ENCODE measurements around the gene FIBP.

FIBP gene

GRCh38 chr11:65906602-65907001 lies 18.3 kb upstream of the FIBP start:
- CTCF ChIA-PET: no interaction called here
- no peak for DNase-seq (ENCODE audit: extremely low spot score)
- TF ChIP-seq BHLHE40 (IDR thresholded peaks at IDR 0.05; ENCODE audit: borderline replicate concordance) (no peak), CTBP1 (IDR thresholded peaks at IDR 0.05; ENCODE audit: borderline replicate concordance) (no peak), ELF4 (IDR thresholded peaks at IDR 0.05) (no peak), FOXK2 (IDR thresholded peaks at IDR 0.05) (no peak), SP1 (IDR thresholded peaks at IDR 0.05) (no peak), ARNT (IDR thresholded peaks at IDR 0.05) (no peak), PKNOX1 (IDR thresholded peaks at IDR 0.05) (no peak), L3MBTL2 (conservative IDR thresholded peaks at IDR 0.05) (no peak), FOXM1 (IDR thresholded peaks at IDR 0.05; ENCODE audit: borderline replicate concordance) (no peak), ZNF384 (IDR thresholded peaks at IDR 0.05) (no peak), SUZ12 (IDR thresholded peaks at IDR 0.05) (no peak), LEF1 (IDR thresholded peaks at IDR 0.05; ENCODE audit: borderline replicate concordance) (no peak), HDGF (IDR thresholded peaks at IDR 0.05; ENCODE audit: borderline replicate concordance) (no peak), FOXA1 (IDR thresholded peaks at IDR 0.05) (no peak), NFRKB (IDR thresholded peaks at IDR 0.05) (no peak), TARDBP (IDR thresholded peaks at IDR 0.05) (no peak)
- POLR2A ChIA-PET: interaction anchor here (0.6 to 6.2 kb wide), 4 partner anchors 9 to 47 kb away, joined by 3 to 25 read pairs (median 3); partner anchors contain the start of genes CCDC85B and FIBP

GRCh38 chr11:65903715-65904114 lies 15.4 kb upstream of the FIBP start:
- ChIA-PET POLR2A (interaction anchor here (1.0 to 6.2 kb wide), 3 partner anchors 13 to 44 kb away, joined by 3 to 72 read pairs (median 25); partner anchors contain the start of genes CCDC85B and FIBP), CTCF (no interaction called here)
- TF ChIP-seq NFRKB (IDR thresholded peaks at IDR 0.05) (no peak), L3MBTL2 (conservative IDR thresholded peaks at IDR 0.05) (no peak), ELF4 (IDR thresholded peaks at IDR 0.05) (no peak), BHLHE40 (IDR thresholded peaks at IDR 0.05; ENCODE audit: borderline replicate concordance) (no peak), PKNOX1 (IDR thresholded peaks at IDR 0.05) (no peak), TARDBP (IDR thresholded peaks at IDR 0.05) (no peak)
- no peak for DNase-seq (ENCODE audit: extremely low spot score)

- CTCF ChIA-PET: interaction anchor here (6.6 kb wide), 1 partner anchor 13 kb away, joined by 36 read pairs; the partner anchor contains the start of genes CCDC85B and FIBP
- POLR2A ChIA-PET: interaction anchor here (1.0 to 5.8 kb wide), 4 partner anchors 12 to 184 kb away, joined by 3 to 72 read pairs (median 4); partner anchors contain the start of genes CCDC85B and FIBP
- DNase-seq (ENCODE audit: extremely low spot score): no peak
Measured at GRCh38 chr11:65903068-65903481, 14.8 kb upstream of the FIBP start.

GRCh38 chr11:65900899-65901180 lies 12.6 kb upstream of the FIBP start:
- ChIA-PET POLR2A (interaction anchor here (1.0 to 5.8 kb wide), 3 partner anchors 10 to 43 kb away, joined by 3 to 72 read pairs (median 4); partner anchors contain the start of genes CCDC85B, CFL1 and FIBP), CTCF (interaction anchor here (0.6 to 6.6 kb wide), 2 partner anchors 11 to 31 kb away, joined by 3 to 36 read pairs; partner anchors contain the start of genes CCDC85B and FIBP)
- no peak for DNase-seq (ENCODE audit: extremely low spot score)
- TF ChIP-seq ARNT (IDR thresholded peaks at IDR 0.05): no peak
- TF ChIP-seq FOXK2 (IDR thresholded peaks at IDR 0.05): no peak
- TF ChIP-seq PKNOX1 (IDR thresholded peaks at IDR 0.05): no peak
- no peak for TF ChIP-seq FOXM1 (IDR thresholded peaks at IDR 0.05; ENCODE audit: borderline replicate concordance)
- no peak for TF ChIP-seq HDGF (IDR thresholded peaks at IDR 0.05; ENCODE audit: borderline replicate concordance)
- TF ChIP-seq SUZ12 (IDR thresholded peaks at IDR 0.05): no peak
- TF ChIP-seq ZNF384 (IDR thresholded peaks at IDR 0.05): no peak
- no peak for TF ChIP-seq L3MBTL2 (conservative IDR thresholded peaks at IDR 0.05)
- no peak for TF ChIP-seq NFRKB (IDR thresholded peaks at IDR 0.05)
- no peak for TF ChIP-seq SP1 (IDR thresholded peaks at IDR 0.05)
- no peak for TF ChIP-seq LEF1 (IDR thresholded peaks at IDR 0.05; ENCODE audit: borderline replicate concordance)

More at GRCh38 chr11:65903068-65903481, 14.8 kb upstream of the FIBP start:
- TF ChIP-seq ZNF384 (IDR thresholded peaks at IDR 0.05) (no peak), L3MBTL2 (conservative IDR thresholded peaks at IDR 0.05) (no peak), ARNT (IDR thresholded peaks at IDR 0.05) (no peak), CTBP1 (IDR thresholded peaks at IDR 0.05; ENCODE audit: borderline replicate concordance) (no peak), HDGF (IDR thresholded peaks at IDR 0.05; ENCODE audit: borderline replicate concordance) (no peak), BHLHE40 (IDR thresholded peaks at IDR 0.05; ENCODE audit: borderline replicate concordance) (no peak), FOXM1 (IDR thresholded peaks at IDR 0.05; ENCODE audit: borderline replicate concordance) (no peak), SP1 (IDR thresholded peaks at IDR 0.05) (no peak)

- DNase-seq (ENCODE audit: extremely low spot score): peak; percentile 72
- CTCF ChIA-PET: interaction anchor here (0.6 to 6.6 kb wide), 2 partner anchors 10 to 32 kb away, joined by 3 to 36 read pairs; partner anchors contain the start of genes CCDC85B and FIBP
Measured at GRCh38 chr11:65900125-65900898, 12.0 kb upstream of the FIBP start, which contains the start of gene FOSL1. FOSL1 (minus strand) TSS chr11:65900388; CDS start chr11:65900339, 49 bp downstream.

More at GRCh38 chr11:65900125-65900898, 12.0 kb upstream of the FIBP start, which contains the start of gene FOSL1:
- POLR2A ChIA-PET: interaction anchor here (1.0 to 5.8 kb wide), 2 partner anchors 10 to 42 kb away, joined by 3 to 72 read pairs; partner anchors contain the start of genes CCDC85B, CFL1 and FIBP
- TF ChIP-seq FOXK2 (IDR thresholded peaks at IDR 0.05): no peak

All from HEK293T (cell line).